OCI-LY7 (cell line): ENCODE results near the gene ZNF532.

Experiments
- EZH2phosphoT487 ChIP-seq: fragments of 200-600 bp; sonication (generic); IDR thresholded peaks from 2 replicates; pipeline ENCODE4 v1.6.1; 2018; ENCODE audit warnings: low read depth, borderline replicate concordance, mild to moderate bottlenecking, mixed run types, antibody characterized with exemption, low read length, moderate library complexity, mixed read lengths
- TF ChIP-seq, protein P1 (sequence below): fragments of 200-600 bp; sonication (generic); conservative IDR thresholded peaks from 2 replicates; pipeline ENCODE4 v1.5.1; 2014; ENCODE audit warnings: mild to moderate bottlenecking, antibody characterized with exemption, low read length, moderate library complexity, mixed read lengths

DNA sequence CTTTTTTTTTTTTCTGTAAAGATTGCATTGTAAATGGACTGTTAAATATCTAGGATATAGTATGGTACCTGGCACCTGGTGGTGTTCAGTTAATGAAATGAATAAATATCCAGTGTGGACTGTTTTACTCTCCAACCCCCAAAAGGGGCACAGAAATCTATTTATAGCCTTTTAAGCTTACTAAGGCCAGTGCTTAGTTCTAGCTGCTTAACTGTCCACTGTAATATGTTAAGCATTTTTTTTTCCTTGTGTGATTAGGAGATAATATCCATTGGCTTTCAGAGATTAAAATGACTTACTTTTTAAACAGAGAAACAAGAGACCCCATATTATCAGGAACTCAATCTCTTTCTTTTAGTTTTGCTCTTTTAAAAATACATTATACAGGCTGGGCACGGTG lies 84.4 kb downstream of the ZNF532 start:
- TF ChIP-seq, protein P1, sequence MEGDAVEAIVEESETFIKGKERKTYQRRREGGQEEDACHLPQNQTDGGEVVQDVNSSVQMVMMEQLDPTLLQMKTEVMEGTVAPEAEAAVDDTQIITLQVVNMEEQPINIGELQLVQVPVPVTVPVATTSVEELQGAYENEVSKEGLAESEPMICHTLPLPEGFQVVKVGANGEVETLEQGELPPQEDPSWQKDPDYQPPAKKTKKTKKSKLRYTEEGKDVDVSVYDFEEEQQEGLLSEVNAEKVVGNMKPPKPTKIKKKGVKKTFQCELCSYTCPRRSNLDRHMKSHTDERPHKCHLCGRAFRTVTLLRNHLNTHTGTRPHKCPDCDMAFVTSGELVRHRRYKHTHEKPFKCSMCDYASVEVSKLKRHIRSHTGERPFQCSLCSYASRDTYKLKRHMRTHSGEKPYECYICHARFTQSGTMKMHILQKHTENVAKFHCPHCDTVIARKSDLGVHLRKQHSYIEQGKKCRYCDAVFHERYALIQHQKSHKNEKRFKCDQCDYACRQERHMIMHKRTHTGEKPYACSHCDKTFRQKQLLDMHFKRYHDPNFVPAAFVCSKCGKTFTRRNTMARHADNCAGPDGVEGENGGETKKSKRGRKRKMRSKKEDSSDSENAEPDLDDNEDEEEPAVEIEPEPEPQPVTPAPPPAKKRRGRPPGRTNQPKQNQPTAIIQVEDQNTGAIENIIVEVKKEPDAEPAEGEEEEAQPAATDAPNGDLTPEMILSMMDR: no peak
- TF ChIP-seq EZH2phosphoT487: no peak
